ENCODE results near the gene SUPT5H. TPM values are rescaled to one million over a fixed set of nuclear protein-coding genes. Genes with fewer than 3 reads are reported as not detected.

Gene SUPT5H
- total and polyA plus RNA-seq, 2 of the 8 experiments (the other 6 are each of a cell fraction or from before 2014, with no cell fraction given): 77.8 to 111 TPM

DNA sequence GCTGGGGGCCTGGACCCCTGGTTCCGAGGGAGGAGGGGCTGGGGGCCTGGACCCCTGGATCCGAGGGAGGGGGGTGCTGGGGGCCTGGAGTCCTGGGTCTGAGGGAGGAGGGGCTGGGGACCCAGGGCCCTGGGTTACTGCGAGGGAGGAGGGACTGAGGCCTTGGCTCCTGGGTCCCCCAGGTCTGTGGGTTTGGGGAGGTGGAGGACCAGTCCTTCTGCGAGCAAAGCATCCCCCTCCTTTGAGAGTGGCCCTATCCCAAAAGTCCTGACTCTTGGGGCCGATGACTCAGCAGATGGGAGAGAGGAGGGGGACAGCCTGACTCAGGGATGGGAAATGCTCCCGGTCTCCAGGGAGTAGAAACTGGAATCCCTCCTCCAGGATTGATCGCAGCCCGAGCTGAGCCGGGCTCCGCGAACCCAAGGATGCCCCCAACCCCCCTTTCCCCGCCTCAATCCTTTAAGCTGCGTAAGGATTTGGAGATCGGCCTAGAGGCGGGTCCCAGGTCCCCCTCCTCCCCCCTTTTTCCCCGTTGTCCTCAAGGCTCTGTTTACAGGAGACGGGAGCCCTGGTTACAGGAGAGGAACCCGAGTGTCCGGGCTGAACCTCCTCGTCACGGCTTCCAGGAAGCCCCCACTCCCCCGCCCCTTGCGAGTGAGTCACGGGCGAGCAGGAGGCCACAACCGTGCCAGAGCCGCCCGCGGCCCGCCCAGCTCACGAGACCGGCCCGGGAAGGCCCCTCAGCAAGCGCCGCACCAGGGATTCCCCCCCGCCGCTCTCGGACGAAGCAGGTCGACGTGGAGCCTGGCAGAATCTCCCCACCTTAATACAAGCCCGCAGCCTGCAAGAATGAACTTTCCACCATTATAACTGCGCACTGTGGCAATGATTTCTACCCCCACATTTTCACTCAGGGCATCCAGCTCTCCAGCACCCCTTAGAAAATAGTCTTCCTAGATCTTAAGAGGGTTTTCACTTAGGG, 41.8 kb upstream of the SUPT5H start:
- Histone ChIP-seq H3K4me2 (ENCODE audit: insufficient read depth in 1 of 2, low read depth in 2 of 2, low read length in 2 of 2) (peak overlapping the region; percentile 63 to 95), H2AK5ac (ENCODE audit: low read depth, low read length) (0 out of 2 replicates have a peak overlapping the region, but pooled peaks have one; percentile 16), H2BK15ac (ENCODE audit: low read length) (peak overlapping the region; percentile 81), H2BK20ac (ENCODE audit: low read length) (no peak overlapping the region), H4K91ac (replicated peaks; ENCODE audit: insufficient read length, low read length) (peak overlapping the region; percentile 98), H3K4ac (replicated peaks; ENCODE audit: insufficient read length, low read depth, low read length) (peak overlapping the region; percentile 74), H4K20me1 (replicated peaks in 1 of 2; ENCODE audit: control insufficient read depth in 1 of 2, insufficient read depth in 2 of 2, low read length in 2 of 2) (peaks cover 0 to 5% of the 10 kb centered on the region in 2 experiments), H3K23me2 (ENCODE audit: low read depth, low read length) (peaks cover 19% of the 10 kb centered on the region; the same call in 1 of the 2 replicates), H2BK12ac (ENCODE audit: low read depth, low read length) (peak overlapping the region; percentile 87), H3K4me3 (ENCODE audit: extremely low read depth in 1 of 4, insufficient read depth in 2 of 4, low read depth in 3 of 4, low read length in 4 of 4) (peak overlapping the region; percentile 35 to 75 (median 57)), H3K79me2 (ENCODE audit: control insufficient read depth in 1 of 2, insufficient read depth in 2 of 2, low read length in 2 of 2) (peaks cover 0 to 16% of the 10 kb centered on the region in 2 experiments; a peak in 1 of 4 replicates), H3K79me1 (ENCODE audit: low read depth, low read length) (no peaks in the 10 kb centered on the region), H3K56ac (replicated peaks; ENCODE audit: insufficient read length, low read depth, low read length) (peak overlapping the region; percentile 89), H3K18ac (ENCODE audit: extremely low read depth, low read length) (peak overlapping the region; percentile 95), H2BK120ac (replicated peaks; ENCODE audit: low read depth, low read length) (peak overlapping the region; percentile 28), H3K27me3 (replicated peaks in 1 of 4; ENCODE audit: control insufficient read depth in 3 of 4, extremely low read depth in 1 of 4, insufficient read depth in 3 of 4, low read length in 3 of 4) (no peaks in the 10 kb centered on the region), H3K9me3 (ENCODE audit: insufficient read depth in 2 of 2, low read depth in 1 of 2, low read length in 1 of 2) (no peaks in the 10 kb centered on the region), H2AFZ (ENCODE audit: low read length) (no peak overlapping the region), H3K9ac (replicated peaks in 1 of 4; ENCODE audit: extremely low read depth in 1 of 4, low read depth in 3 of 4, low read length in 3 of 4) (peak overlapping the region; percentile 68 to 81 (median 76)), H3K23ac (ENCODE audit: insufficient read length) (no peak overlapping the region), H3K27ac (ENCODE audit: low read depth, low read length) (peak overlapping the region; percentile 97), H3K4me1 (replicated peaks in 1 of 4; ENCODE audit: control insufficient read depth in 3 of 4, insufficient read depth in 4 of 4, low read length in 3 of 4) (peaks cover 0 to 38% (median 24%) of the 10 kb centered on the region in 4 experiments; a peak in 6 of 7 replicates), H4K5ac (ENCODE audit: insufficient read length, low read depth, low read length) (peak overlapping the region; percentile 92), H2BK5ac (ENCODE audit: low read depth, low read length) (peak overlapping the region; percentile 97), H3K36me3 (ENCODE audit: control insufficient read depth in 2 of 4, insufficient read depth in 4 of 4, low read length in 3 of 4) (peaks cover 0 to 5% (median 0%) of the 10 kb centered on the region in 4 experiments; a peak in 2 of 8 replicates), H3K14ac (ENCODE audit: insufficient read length) (no peak overlapping the region), H4K8ac (ENCODE audit: extremely low read depth, insufficient read depth, low read length) (peak overlapping the region; percentile 96)
- 4% methylated on average over 24 of the region's 43 CpGs; no CpG with 5 or more reads in 1 of the 2 experiments for WGBS, 2 experiments (ENCODE audit: extremely low coverage in 1 of 2, insufficient coverage in 1 of 2, insufficient read length in 1 of 2, insufficient replicate concordance in 2 of 2, low coverage in 1 of 2, low lambda C conversion rate in 2 of 2, missing lambda C conversion rate in 1 of 2)
- CTCF ChIA-PET (ENCODE audit: partially characterized antibody): interaction anchor here (0.6 kb wide), 1 partner anchor 55 kb away, joined by 3 read pairs; no protein-coding TSS in a partner anchor
- POLR2A ChIA-PET (ENCODE audit: partially characterized antibody): interaction anchor here (0.6 to 14.3 kb wide), 12 partner anchors 8 to 884 kb away, joined by 3 to 234 read pairs (median 4); partner anchors contain the start of genes MED29, PAF1, PLEKHG2 and RPS16
- FAIRE-seq (no peak), DNase-seq (ENCODE audit: low read depth in 1 of 2, low spot score in 2 of 2) (peak; percentile 78 to 80)
- TF ChIP-seq HDAC2 (IDR thresholded peaks at IDR 0.05; ENCODE audit: borderline replicate concordance in 1 of 2, low read depth in 2 of 2, low read length in 2 of 2): no peak
- no peak for TF ChIP-seq CHD2 (IDR thresholded peaks at IDR 0.05; ENCODE audit: low read length)
- peak; percentile 99 for TF ChIP-seq BACH1 (IDR thresholded peaks at IDR 0.05; ENCODE audit: low read length)
- no peak for TF ChIP-seq NANOG (IDR thresholded peaks at IDR 0.05; ENCODE audit: insufficient read depth, low read depth, low read length, poor library complexity, severe bottlenecking)
- TF ChIP-seq EGR1 (IDR thresholded peaks at IDR 0.05; ENCODE audit: borderline replicate concordance, low read depth, low read length): no peak
- TF ChIP-seq BRCA1 (IDR thresholded peaks at IDR 0.05; ENCODE audit: low read depth, low read length): no peak
- no peak for TF ChIP-seq JUN (IDR thresholded peaks at IDR 0.05; ENCODE audit: low read depth, low read length)
- 0 out of 2 replicates have a peak, but pooled peaks have one; percentile 15 for TF ChIP-seq KDM1A (IDR thresholded peaks at IDR 0.05; ENCODE audit: borderline replicate concordance, low read length)
- peak; percentile 48 for TF ChIP-seq TAF7 (optimal IDR thresholded peaks at IDR 0.05; ENCODE audit: borderline replicate concordance, low read depth, low read length)
- no peak for TF ChIP-seq NRF1 (IDR thresholded peaks at IDR 0.05; ENCODE audit: low read depth, low read length)

All from H1 (cell line).